GM19455 (cell line): Measurements from ENCODE around the gene YJEFN3.

ENCODE experiments used
- ATAC-seq: cut with Tn5 transposase; IDR thresholded peaks from one replicate; pipeline ENCODE4 v1.9.1; 2021; ENCODE audit not compliant: unreplicated experiment

Gene YJEFN3, protein sequence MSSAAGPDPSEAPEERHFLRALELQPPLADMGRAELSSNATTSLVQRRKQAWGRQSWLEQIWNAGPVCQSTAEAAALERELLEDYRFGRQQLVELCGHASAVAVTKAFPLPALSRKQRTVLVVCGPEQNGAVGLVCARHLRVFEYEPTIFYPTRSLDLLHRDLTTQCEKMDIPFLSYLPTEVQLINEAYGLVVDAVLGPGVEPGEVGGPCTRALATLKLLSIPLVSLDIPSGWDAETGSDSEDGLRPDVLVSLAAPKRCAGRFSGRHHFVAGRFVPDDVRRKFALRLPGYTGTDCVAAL

GRCh38 chr19:19528721-19529490 lies at the start of gene YJEFN3:
YJEFN3 (plus strand) TSS chr19:19528911; CDS start chr19:19528933, 22 bp downstream.
- no peak for ATAC-seq

DNA sequence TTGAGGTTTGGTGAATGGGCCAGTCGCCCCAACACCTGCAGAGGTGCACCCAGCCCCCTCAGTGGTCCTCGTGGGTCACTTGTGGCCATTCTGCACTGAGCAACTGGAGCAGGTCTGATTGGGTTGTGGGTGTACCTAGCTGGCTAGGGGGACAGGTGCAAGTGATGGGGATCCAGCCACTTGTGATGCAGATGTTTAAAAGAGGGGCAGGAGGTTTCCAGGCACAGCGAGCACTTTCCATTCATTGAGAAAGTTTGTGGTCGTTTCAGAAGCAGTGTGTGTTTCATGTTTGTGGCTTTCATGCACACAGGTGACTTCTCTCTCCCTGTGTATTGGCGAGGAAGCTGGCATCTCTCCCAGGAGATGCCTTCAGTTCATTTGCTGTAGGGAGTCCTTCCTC lies 48.0 kb upstream of the YJEFN3 start:
- no peak for ATAC-seq

DNA sequence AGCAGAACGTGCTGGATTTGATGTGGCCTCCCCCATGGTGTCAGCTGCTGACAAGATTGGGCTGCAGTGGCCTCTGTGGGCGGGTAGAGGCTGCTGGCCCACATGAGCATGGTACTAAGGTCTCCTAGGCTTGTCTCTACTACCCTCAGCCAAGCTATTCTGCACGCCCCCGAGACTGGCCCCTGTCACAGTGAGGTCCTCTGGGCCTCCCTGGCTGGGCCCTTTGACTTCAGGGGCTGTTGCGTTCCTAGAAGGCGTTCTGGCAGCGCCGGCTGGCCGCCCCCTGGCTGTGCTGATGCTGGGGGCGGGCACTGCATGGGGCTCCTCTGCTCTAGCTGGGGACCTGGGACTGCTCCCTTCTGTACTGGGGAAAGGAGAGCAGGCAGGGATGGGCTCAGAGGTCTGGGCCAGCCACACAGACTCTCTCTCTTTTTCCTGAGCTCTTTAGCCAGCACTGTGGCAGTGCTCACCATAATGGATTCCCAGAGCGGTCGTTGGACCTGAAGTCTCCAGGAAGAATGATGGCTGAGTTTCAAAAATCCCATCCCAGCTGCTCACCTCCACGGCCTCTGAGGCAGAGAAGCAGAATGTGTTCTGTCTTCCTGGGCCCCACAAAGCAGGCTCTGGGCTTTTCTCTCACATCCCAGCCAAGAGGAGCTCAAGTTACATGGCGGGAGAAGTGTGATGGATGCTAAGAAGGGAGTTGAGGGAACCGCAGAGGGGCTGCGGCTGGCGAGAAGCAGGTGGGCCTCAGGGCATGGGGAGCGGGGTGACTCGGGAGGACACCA lies 45.7 kb upstream of the YJEFN3 start:
- no peak for ATAC-seq

DNA sequence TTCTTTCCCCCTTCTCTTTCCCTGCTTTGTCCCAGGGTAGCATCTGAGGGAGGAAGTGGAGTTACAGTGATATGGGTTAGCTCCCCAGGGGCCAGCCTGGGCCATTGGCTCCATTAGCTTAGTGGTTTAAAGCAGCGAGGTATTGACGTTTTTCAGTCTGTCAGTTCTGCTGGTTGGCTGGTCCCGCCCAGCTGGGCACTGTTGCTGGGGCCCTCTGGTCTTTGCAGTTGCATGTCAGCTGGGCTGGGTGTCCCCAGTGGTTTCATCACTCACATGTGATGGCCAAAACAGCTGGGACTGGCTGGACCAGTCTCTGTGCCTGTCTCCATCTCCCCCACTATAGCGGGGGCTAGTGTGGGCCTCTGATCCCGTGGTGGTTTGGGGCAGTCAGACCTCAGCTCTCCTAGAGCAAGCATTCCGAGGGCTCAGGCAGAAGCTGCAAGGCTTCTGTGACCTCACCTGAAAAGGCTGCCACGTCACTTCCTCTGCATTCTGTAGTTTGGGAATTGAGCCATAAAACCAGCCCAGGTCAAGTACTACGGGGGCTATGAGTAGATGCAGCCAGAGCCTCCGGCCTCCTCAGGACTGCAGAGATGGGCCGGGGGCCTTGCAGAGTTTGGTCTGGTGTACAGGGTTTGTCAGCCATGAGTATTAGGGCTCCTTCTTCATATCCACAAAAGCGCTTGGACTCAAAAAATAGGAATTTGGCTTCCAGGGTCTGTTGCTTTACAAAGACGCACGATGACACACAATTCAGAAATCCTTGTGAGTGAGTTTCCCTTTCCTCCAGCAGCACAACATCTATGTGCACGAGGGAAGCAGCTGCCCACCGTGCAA lies 43.3 kb upstream of the YJEFN3 start:
- ATAC-seq = no peak

DNA sequence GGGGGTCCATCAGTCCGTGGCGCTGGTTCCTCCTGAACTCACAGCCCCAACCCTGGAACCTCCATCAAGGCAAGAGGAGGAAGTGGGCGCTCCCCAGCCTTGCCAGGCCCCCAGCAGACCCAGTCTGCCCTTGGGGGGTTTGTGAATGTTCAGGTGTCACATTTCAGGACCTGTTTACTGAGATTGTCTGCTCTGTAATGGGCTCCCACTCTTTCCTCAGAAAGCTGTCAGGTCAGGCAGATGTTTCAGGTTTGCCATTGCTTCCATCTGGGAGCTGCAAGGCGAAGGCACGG lies 42.8 kb upstream of the YJEFN3 start:
- ATAC-seq = no peak

DNA sequence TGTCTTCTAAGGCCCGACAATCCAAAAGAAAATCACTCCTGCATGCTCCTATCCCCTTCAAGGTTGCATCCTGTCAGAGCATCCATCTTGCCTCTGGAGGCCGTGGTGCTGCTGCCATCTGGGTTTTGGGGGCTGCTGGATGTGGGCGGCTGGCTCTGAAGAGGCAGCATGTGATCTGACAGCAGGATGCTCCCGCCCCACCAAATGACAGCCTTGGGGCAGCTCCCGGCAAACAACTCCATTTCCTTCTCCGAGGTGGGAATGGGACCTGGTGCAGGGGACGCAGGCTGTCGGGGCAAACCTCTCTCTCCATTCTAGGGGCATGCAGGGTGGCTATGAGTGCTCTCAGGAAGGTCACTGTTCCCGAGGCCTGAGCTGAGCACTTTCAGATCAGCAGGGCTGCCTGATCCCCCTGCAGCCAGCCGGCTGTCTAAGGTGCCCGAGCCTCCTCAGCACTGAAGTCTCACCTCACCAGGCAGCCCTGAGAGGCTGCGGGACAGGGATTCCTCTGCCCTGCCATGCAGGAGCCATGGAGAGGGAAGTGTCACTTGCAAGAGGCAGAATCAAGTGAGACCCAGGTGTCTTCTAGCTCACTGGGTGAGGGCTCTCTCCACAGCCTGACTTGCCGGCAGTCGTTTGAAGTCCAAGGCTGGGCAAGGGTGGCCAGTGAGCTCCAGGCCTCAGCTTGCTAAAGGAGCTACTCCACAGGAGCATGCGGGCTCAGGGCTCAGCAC lies 42.2 kb upstream of the YJEFN3 start:
- ATAC-seq = no peak

DNA sequence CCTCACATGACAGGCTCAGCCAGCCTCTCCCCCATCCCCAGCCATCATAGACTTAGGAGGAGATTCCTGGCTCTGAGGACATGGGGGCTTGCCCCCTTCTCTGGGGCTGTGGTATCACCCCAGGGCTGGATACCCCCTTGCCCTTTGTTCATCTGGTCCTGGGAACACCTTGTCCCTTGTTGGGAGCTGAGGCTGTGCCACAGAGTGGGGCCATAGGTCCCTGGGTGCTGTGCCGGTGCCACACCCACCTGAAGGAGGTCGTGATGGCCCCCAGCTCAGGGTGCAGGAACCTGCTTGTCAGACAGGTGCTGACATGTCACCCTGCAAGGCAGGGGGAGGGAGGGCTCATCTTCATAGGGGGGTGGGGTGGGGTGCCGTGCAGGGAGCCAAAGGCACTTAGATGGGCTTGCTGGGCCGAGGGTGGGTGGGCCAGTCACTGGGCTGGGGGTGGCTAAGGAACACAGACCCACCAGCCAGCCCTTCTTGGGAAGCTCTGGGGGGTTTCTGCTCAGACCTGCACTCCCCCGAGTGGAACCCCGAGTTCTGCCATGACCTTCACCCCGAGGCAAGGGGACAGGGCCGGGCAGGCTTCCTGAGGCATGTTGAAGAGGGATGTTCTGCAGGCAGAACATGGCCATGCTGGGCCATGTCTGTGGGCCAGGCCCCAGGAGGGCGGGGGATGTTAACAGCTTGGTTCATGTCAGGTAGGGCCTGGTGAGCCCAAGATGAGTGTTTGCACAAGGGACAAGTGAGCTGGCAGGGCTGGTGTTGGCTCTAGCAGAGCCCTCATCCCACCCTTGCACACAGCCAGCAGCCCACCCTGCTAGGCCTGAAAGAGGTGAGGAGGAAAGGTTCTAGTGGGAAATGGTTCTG lies 41.4 kb upstream of the YJEFN3 start:
- no peak for ATAC-seq

DNA sequence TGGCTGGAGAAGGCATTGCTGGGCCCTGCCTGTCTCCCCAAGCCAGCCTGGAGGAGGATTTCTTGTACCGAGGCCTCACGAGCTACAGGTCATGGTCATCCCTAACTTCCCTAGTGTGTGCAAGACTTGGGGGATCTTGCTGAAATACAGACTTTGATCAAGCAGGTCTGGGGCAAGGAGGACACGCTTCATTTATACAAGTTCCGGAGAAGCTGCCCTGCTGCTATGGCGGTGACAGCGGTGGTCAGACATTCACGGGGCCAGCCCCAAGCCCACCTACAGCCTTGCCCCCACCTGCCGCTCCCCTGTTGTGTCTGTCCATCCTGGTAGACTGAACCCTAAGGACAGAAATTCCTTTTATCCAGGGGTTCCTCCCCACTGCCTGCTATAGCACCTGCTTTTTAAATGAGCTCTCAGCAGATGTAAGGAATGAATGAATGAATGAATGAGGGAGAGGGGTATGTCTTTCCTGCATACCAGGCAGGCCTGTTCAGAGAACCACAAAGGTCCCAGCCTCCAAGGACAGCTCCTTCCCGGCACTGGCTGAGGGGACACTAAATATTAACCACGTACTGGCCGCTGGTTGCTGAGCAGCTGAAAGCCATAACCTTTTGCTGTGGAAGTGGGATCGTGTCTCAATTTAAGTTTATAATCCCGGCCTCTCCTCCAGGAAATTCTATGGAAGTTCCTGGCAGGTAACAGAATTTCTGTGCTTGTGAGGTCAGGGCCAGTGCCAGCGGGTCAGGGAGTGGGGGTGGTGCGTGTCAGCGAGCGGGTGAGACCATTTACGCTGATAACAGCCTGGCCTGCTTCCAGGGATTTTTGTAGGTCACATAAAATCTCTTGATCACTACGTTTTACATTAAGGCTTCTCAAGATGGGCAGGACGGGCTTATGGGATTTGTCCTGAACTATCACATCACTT lies 40.5 kb upstream of the YJEFN3 start:
- ATAC-seq = no peak

- peak; percentile 56 for ATAC-seq
Observed at GRCh38 chr19:19488875-19489690, 39.6 kb upstream of the YJEFN3 start.

DNA sequence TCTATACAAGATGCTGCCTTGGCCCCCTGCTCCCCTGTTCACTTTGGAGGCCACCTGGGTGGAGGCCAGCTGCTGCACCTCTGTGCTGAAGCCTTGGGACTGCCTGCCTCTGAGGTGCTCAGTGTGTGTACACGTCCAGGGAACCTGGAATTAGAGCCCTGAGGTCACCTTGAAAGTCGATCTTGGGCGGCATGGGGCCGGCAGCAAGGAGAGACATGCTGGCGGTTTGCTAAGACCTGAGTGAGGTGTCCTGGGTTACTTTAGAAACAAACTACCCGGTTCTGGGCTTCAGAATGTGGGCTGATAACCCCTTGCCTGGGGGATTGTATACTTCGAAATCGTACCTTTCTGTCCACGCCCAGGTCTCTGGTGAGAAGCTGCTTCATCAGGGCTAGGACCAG lies 38.9 kb upstream of the YJEFN3 start:
- ATAC-seq = no peak

DNA sequence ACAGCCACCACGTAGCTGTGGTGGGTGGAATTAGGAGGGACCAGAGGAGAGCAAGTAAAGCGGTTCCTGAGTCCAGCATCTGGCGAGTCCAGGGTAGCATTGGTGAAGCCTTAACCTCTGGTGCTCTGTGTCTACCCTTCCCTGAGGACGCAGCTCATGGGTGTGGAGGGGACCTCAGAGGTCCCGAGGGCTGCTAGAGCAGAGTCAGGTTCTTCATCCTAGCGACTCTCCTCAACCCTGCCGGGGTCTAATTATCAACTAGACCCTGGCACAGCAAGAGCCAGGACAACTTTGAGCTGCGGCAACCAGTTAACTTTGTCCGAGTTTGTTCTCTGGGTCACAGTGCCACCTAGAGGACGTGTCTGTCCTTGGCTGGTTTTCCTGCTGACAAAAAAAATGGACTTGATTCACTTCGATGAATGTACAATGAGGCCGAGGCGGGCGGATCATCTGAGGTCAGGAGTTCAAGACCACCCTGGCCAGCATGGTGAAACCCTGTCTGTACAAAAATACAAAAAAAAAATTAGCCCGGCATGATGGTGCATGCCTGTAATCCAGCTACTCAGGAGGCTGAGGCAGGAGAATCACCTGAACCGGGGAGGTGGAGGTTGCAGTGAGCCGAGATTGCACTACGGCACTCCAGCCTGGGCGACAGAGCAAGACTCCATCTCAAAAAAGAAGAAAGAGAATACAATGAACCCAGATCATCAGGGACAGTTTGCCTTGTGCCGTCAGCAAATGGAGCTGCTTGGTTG lies 38.3 kb upstream of the YJEFN3 start:
- ATAC-seq = no peak

GRCh38 chr19:19491321-19492025 lies 37.2 kb upstream of the YJEFN3 start:
- no peak for ATAC-seq

- ATAC-seq = no peak
Observed at GRCh38 chr19:19492026-19492610, 36.6 kb upstream of the YJEFN3 start.

- no peak for ATAC-seq
Observed at GRCh38 chr19:19493841-19494546, 34.7 kb upstream of the YJEFN3 start.
